Measurements from ENCODE around the gene SLC39A10. TPM values are rescaled to one million over a fixed set of nuclear protein-coding genes. Genes with fewer than 3 reads are reported as not detected.

Gene SLC39A10
- total RNA-seq, 1 donor from 2014 or later: 9.6 TPM

DNA sequence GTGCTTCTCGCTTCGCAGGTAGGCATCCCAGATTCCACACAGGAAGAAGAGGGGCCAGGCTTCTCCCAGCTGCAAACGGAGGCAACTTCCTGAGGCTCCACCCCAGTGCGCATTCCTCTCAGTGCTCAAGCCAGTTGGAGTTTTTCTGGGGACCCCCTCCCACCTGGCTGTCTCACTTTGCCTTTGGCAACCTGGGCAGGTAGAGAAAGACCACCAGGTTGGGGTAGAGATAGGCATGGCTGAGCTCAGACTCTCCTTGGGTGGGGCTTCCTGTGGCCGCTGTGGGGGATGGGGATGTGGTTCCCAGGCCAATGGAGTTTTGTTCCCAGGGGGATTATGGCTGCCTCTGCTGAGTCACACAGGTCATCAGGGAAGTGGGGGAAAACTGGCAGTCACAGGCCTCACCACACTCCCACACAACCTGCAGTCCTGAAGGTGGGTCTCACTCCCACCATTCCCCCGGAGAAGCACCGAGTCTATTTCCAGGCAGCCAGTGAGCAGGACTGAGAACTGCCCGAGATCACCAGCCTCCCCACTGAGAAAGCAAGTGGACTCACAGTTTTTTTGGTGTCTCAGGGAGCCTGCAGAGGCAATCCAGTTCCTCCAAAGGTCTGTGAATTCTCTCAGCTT, 38.1 kb downstream of the SLC39A10 start:
- intact Hi-C loops (cut with DNase I): no loop called here

DNA sequence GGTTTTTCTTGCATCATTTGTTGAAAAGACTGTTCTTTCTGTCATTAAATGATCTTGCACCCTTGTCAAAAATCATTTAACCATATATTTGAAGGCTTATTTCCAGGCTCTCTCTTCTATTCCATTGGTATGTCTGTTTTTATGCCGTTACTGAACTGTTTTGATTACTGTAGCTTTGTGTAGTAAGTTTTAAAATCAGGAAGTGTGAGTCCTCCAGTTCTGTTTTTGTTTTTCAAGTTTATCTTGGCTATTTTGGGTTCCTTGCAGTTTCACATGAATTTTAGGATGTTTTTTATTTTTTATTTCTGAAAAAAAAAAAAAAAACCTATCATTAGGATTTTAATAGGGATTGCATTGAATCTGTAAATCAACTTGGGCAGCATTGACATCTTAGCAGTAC, 39.0 kb downstream of the SLC39A10 start:
- ATAC-seq (ENCODE audit: poor library complexity): no peak
- DNase-seq: no peak
- intact Hi-C loops (cut with DNase I): no loop called here

More for the DNA sequence above, 38.1 kb downstream of the SLC39A10 start:
- DNase-seq: no peak
- ATAC-seq (ENCODE audit: poor library complexity): no peak

DNA sequence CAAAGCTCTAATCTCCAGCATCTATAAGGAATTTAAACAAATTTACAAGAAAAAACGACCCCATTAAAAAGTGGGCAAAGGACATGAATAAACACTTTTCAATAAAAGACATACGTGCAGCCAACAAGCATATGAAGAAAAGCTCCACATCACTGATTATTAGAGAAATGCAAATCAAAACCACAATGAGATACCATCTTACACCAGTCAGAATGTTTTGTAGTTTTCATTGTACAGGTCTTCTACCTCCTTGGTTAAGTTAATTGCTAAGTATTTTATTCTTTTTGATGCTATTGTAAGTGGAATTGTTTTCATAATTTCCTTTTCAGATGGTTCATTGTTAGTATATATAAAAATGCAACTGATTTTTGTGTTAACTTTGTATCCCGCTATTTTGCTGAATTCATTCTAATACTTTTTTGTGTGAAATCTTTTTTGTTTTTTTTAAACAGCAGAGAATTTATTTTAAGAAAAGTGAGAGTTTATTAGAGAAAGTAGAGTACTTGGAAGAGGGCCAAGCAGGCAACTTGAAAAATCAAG, 40.7 kb downstream of the SLC39A10 start:
- ATAC-seq (ENCODE audit: poor library complexity): no peak
- intact Hi-C loops (cut with DNase I): no loop called here
- DNase-seq: no peak

DNA sequence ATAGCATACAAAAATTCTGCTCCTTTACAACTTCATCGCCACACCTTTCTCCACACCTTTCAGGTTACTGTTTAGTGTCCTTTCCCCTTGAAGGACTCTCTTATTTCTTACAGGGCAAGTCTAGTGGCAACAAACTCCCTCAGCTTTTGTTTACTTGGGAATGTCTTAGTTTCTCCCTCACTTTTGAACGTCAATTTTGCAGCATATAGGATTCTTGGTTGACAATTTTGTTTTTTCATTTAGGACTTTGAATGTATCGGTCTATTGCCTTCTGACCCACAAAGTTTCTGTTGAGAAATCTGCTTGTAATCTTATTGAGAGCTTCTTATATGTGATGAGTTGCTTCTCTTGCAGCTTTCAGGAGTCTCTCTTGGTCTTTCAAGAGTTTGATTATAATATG, 43.5 kb downstream of the SLC39A10 start:
- intact Hi-C loops (cut with DNase I): no loop called here
- ATAC-seq (ENCODE audit: poor library complexity): no peak
- no peak for DNase-seq

DNA sequence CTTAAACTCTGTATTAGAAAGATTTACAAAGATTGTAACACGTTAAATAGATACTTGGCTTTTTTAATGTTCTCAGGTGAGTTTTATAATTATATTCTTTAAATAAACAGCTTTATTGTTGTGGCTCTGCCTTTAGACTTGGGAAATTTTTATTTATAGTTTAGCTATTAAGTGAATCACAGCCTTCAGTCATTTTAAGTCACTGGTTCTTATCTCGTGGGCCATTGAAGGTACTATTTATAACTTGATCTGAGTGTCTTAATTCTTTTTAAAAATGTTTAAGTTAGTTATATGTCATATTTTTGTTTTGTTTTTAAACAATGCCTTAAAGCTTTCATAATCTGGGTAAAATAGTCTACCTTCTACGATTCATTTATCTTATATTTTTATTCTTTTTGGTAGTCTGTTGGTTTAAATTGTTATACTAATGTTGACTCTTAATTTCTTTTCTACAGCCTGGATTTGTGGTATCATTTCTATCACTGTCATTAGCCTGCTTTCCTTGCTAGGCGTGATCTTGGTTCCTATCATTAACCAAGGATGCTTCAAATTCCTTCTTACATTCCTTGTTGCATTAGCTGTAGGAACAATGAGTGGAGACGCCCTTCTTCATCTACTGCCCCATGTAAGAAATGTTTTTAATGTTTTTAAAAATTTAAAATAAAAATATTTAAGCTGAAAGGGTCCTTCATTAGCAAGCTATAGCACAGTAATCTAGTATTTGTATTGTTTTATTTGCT, 49.3 kb downstream of the SLC39A10 start:
- DNase-seq: no peak
- intact Hi-C loops (cut with DNase I): no loop called here
- no peak for ATAC-seq (ENCODE audit: poor library complexity)

DNA sequence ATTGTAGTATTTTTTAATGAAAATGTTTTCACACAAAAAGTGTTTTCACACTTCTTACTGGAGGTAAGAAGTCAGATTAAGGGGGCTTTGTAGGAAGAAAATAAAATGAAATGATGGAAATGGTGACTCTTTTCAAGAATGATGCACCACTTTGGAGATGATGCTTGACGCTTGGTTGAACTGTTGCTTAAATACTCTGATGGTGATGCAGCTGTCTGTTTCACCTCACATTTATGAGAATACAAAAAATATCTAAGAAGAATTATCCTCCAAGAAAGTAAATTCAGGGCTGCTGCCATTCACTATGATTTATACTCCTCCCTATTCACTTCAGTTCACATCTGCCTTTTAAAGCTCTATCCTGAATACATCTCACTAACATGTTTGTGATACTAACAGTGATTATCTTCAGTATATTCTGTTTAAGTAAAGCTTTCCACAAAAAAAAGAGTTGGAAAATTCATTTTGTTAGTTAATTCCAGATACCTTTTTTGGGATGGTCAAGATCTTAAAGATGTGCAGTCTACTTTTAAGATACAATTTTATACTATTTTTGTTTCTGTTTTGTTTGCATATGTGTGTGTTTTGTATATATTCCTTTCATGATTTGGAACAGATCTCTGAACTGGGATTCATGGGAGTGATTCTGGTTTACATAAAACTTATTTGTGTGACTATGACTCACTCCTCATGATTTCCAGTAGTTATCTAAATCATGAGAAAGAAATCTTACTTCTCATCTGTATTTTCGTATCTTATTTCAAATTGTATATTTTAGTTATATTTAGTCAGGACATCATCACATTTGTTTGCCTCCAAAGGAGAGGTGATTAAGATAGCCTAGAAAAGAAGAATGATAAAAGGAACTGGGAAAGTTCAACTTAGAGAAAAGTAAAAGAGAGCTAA, 53.1 kb downstream of the SLC39A10 start:
- intact Hi-C loops (cut with DNase I): no loop called here
- ATAC-seq (ENCODE audit: poor library complexity) (no peak), DNase-seq (no peak)

DNA sequence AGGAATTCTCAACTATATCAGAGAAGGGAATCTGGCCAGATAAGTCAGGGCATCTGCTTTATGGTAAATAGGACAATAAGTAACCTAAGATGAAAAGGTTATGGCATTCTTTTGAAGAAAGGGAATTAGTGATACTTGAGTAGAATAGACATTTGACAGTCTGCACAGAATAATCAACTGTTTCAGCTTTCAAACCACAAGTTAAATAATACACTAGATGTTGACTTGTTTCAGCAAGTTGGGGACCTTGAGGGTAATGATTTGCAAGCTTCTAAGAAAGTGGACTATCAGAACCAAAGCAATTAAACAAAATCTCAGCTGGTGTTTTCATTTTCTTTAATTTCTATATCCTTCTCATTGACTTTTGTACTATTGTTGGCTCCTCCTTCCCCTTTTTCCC, 54.5 kb downstream of the SLC39A10 start:
- intact Hi-C loops (cut with DNase I): no loop called here

DNA sequence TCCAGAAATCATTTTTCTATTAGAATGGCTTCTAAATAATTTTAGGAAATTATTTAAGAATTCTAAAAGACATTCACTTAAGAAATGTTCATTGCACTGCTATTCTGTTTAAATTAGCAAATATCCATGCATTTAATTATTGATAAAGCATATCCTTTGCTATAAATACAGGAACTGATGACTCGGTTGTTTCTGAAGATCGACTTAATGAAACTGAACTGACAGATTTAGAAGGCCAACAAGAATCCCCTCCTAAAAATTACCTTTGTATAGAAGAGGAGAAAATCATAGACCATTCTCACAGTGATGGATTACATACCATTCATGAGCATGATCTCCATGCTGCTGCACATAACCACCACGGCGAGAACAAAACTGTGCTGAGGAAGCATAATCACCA, 59.4 kb downstream of the SLC39A10 start:
- no peak for ATAC-seq (ENCODE audit: poor library complexity)
- intact Hi-C loops (cut with DNase I): no loop called here
- no peak for DNase-seq

More for the DNA sequence above, 54.5 kb downstream of the SLC39A10 start:
- ATAC-seq (ENCODE audit: poor library complexity) (no peak), DNase-seq (no peak)

DNA sequence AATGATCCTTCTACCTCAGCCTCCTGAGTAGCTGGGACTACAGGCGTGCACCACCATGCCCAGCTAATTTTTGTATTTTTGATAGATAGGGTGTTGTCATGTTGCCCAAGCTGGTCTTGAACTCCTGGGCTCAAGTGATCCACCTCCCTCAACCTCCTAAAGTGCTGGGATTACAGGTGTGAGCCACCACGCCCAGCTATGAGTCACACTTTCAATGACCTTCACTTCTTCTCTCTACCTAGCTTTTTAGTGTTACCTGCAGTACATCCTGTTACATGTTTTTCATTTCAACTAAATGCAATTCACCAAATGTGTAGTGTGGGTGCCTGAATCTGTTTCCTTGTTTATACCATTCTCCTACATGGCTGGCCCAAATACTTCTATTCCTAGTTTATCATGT, 64.0 kb downstream of the SLC39A10 start:
- ATAC-seq (ENCODE audit: poor library complexity) (no peak), DNase-seq (no peak)
- intact Hi-C loops (cut with DNase I): no loop called here

DNA sequence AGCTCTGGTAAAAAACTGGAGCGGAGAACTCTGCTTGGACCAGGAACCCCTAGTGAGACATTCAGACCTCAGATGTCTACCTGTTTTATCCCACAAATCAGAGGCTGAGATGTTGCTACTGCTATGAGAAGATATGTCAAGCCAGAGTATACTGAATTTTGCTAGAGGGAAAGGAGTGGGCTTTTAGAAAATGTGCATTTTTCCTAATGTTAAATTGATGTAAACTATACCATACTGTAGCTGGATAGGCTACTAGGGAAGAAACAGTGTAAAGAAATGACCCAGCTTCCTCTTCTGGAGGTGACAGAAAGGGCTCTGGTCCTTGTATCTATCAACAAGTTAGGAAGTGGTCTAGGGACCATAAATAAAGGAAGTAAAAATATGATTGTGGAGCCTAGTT, 65.0 kb downstream of the SLC39A10 start:
- ATAC-seq (ENCODE audit: poor library complexity) (no peak), DNase-seq (no peak)
- intact Hi-C loops (cut with DNase I): no loop called here

DNA sequence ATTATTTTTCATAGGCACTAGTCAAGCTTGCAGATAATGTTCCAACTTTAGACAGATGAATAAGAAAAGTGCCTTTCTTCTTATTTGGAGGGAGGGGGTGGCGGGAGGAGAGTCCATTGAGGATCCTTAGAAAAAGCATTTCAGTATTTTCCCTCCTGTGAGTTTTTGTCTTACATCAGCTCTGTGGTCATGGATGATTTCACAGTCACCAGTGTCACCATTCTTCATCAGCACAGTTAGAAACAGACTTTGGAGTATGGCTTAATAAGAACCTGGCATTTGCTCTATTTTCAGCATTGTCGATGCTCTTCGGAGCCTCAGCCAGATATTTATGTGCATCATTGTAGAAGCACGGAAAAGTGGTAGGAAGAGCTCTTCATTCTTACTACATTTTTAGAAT, 70.1 kb downstream of the SLC39A10 start:
- ATAC-seq (ENCODE audit: poor library complexity): no peak

DNA sequence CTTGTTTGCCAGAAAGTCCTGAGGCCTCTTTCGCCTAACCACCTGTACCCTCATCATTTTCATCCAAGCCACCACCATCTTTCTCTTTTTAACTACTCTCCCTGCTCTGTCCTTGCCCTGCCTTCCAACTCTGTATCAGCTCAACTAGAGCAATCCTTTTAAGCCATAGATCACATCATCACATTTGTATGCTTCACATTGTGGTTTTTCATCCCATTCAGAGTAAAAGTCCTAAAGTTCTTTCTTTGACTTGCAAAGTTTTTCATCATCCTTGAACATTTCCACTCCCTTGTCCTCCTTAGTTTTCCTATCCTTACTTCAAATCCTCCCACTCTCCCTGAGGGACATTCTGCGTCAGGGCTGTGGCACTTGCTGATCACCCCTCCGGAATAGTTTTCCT, 73.9 kb downstream of the SLC39A10 start:
- ATAC-seq (ENCODE audit: poor library complexity): no peak
- DNase-seq: no peak
- intact Hi-C loops (cut with DNase I): no loop called here

More for the DNA sequence above, 70.1 kb downstream of the SLC39A10 start:
- DNase-seq: no peak
- intact Hi-C loops (cut with DNase I): no loop called here

DNA sequence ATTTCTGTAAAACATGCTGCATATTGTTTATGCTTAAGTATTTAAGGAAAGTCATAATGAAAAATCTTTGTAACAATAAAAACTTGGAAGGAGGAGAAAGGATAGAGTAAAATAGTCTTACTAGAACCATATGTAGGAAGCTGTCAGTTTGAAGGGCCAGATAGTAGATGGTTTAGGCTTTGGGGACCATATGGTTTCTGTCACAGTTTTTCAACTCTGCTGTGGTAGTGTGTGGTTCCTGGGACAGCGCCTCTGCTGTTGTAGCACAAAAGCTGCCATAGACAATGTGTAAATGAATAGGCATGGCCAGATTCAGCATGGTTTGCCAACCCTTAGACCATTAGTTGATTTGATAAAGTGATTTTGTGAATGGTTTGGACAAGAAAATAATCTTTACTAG, 75.5 kb downstream of the SLC39A10 start:
- no peak for DNase-seq
- intact Hi-C loops (cut with DNase I): no loop called here
- ATAC-seq (ENCODE audit: poor library complexity): no peak

DNA sequence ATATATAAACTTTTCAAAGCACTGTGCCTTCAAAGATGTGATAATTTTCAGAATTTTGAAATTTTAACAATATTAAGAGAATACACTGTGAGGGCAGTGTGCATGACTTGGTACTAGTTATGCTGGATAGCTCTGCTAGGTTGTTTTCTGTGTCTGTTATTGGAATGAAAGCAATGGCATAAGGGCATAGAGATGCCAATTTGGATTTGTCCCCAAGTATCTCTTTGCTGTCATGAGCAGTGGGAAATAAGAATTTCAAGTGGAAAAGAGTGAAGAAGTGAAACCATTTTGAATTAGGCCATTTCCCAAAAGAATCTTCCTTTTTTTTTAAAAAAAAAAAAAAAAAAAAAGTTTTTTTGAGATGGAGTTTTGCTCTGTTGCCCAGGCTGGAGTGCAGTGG, 76.8 kb downstream of the SLC39A10 start:
- intact Hi-C loops (cut with DNase I): no loop called here

DNA sequence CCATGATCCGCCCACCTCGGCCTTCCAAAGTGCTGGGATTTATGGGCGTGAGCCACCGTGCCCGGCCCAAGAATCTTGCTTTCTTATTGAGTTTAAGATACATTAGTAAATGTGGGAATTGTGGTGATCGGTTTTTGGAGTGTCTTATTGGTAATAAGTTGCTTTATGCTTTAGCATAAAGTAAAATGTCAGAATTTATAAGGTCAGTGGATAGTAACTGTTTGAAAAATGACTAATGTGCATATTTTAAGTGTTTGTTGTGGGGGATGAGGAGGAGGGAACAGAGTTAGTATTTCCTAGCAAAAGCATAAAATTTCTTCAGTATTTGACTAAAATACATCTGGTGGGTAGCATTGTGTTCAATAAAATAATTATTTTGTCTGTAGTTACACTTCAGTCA, 77.4 kb downstream of the SLC39A10 start:
- intact Hi-C loops (cut with DNase I): no loop called here
- ATAC-seq (ENCODE audit: poor library complexity): no peak
- DNase-seq: no peak

More for the DNA sequence above, 76.8 kb downstream of the SLC39A10 start:
- no peak for DNase-seq
- ATAC-seq (ENCODE audit: poor library complexity): no peak

DNA sequence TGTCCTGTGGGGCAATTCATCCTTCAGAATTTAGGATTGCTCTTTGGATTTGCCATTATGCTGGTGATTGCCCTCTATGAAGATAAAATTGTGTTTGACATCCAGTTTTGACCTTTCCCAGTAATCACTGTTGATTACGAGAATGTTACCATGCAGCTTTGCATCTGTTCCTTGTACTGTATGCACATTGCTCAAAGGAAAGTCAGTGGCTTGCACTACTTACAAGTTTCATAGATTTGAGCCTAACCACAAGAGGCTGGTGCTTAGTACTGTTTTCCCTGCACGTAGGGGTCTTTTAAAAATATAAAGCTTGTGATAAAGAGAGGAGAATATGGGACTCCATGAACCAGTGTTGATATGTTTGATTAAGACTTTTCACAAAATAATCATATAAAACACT, 77.9 kb downstream of the SLC39A10 start:
- DNase-seq: no peak
- intact Hi-C loops (cut with DNase I): no loop called here
- no peak for ATAC-seq (ENCODE audit: poor library complexity)

DNA sequence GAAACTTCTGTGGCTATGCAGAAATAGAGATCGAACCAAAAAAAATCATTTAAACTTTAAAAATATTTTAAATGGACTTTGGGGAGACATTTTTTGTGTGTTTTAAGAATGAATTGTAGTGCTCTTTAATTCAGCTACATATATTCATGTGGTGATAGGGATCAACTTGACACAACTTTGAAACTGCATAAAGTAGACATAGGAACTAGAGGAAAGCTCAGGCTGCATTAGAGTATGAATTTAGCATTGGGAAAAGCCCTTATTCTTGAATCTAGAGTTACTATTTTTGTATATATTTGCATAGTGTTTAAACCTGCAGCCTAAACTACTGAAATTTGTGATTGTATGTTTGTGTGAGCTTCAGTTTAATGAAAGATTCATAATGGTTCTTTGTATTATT, 78.3 kb downstream of the SLC39A10 start:
- DNase-seq (no peak), ATAC-seq (ENCODE audit: poor library complexity) (no peak)
- intact Hi-C loops (cut with DNase I): no loop called here

DNA sequence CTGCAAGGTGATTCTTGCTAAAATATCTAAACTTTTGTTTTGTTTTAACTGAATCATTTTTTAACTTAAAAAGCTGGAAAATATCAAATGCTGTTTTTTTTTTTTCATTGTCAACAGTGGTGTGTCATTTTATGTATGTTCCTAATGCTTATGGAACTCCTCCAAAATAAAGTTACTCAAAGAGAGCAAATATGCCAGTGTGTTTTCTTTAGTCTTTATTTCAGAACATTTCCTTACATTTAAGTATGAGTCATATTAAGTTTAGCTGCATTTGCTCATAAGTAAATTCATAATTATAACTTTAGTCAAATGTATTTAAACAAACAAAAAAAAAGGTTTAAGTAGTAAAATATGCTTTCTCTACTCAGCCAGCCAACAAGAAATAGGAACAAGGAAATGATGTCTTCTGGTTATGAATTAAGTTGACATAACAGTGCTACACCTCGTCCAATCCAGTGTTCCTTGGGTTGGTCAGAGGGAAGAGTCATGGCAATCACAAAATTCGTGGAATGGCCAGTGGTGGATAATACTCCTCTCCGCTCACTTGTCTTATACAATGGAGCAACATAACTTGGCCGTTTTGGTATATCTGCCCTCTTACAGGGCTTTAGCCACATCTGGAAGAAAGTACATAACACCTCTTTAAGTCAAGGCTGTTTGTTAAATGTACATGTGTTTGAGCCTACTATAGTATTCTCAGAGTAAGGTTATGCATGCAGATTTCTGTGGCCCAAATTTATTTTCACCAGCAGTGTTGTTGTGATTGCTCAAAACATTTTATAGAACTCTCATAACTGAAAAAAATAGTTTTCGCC, 80.7 kb downstream of the SLC39A10 start:
- intact Hi-C loops (cut with DNase I): no loop called here
- DNase-seq (no peak), ATAC-seq (ENCODE audit: poor library complexity) (no peak)

DNA sequence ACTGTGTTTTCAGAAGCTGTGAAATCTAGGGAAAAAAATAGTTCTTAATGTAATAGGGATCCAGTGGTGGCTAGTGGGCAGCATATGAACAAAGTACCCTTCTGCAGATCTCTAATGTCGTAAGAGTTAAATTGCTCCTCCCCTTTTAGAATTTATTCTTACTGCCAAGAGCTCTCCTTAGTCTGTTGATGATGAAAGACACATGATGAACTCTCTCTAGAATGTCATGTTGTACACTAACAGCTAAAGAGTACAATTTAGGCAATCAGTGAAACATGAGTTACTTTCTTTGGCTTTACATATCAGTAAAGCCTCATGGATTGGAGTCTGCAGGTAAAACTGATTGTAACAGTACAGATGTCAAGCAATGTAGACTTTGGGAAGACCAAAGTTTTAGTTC, 84.2 kb downstream of the SLC39A10 start:
- no peak for ATAC-seq (ENCODE audit: poor library complexity)
- DNase-seq: no peak
- intact Hi-C loops (cut with DNase I): no loop called here

All from Right ventricle myocardium superior (tissue), 1 donor.